HUES64 (cell line): Measurements from ENCODE around the gene COL13A1. TPM values are rescaled to one million over a fixed set of nuclear protein-coding genes. Genes with fewer than 3 reads are reported as not detected.

ENCODE experiments used
- H3K27ac ChIP-seq: 2 replicates; pipeline ENCODE4 v1.7.0; 2013; ENCODE audit warnings: low read depth, low read length, inconsistent platforms
- H3K27me3 ChIP-seq: 2 replicates; pipeline ENCODE4 v1.6.1; 2013; ENCODE audit warnings: mild to moderate bottlenecking, low read length; ENCODE audit not compliant: insufficient read depth
- H3K36me3 ChIP-seq: 2 replicates; pipeline ENCODE4 v1.6.1; 2013; ENCODE audit warnings: mild to moderate bottlenecking, low read length; ENCODE audit not compliant: insufficient read depth
- H3K4me1 ChIP-seq: 2 replicates; pipeline ENCODE4 v1.6.1; 2013; ENCODE audit warnings: mild to moderate bottlenecking, low read length, moderate library complexity; ENCODE audit not compliant: insufficient read depth
- H3K4me3 ChIP-seq: 2 replicates; pipeline ENCODE4 v1.5.1; 2013; ENCODE audit warnings: mild to moderate bottlenecking, low read length, moderate library complexity
- H3K9ac ChIP-seq: 2 replicates; pipeline ENCODE4 v1.6.1; 2013; ENCODE audit warnings: mild to moderate bottlenecking, low read depth, low read length
- H3K9me3 ChIP-seq: 2 replicates; pipeline ENCODE4 v1.6.1; 2013; ENCODE audit warnings: low read depth, low read length; ENCODE audit not compliant: insufficient read depth
- WGBS: fragments of 150-250, 120-280 bp; methylation state at CpG from one replicate; pipeline ENCODE4 v1.1.7; 2013; ENCODE audit warnings: missing lambda C conversion rate; 5-methylcytosine and 5-hydroxymethylcytosine counted together
- polyA plus RNA-seq, 2 experiments: library from polyadenylated mRNA; stranded (reverse); fragments of 50-300 nt; gene quantifications; one replicate each; pipeline ENCODE4 v1.2.3, GENCODE V29; 2013

COL13A1 gene
- polyA plus RNA-seq (2013, experiment 1 of 2): 4.1 TPM
- polyA plus RNA-seq (2013, experiment 2 of 2): 7.1 TPM

GRCh38 chr10:69801434-69802315, at the start of gene COL13A1:
Gene COL13A1 (plus strand): TSS chr10:69801906. CDS start chr10:69802424, 518 bp downstream.
- Histone ChIP-seq H3K9ac (peak within 1 kb of the TSS; percentile 19), H3K4me3 (peak within 1 kb of the TSS; percentile 59), H3K9me3 (no peaks in the 10 kb centered on the region), H3K4me1 (peaks cover 16% of the 10 kb centered on the region; the same call in 1 of the 2 replicates), H3K27ac (no peak within 1 kb of the TSS), H3K27me3 (peaks cover 31% of the 10 kb centered on the region), H3K36me3 (no peaks in the 10 kb centered on the region)
- under 1% methylated on average over 57 of the region's 58 CpGs for WGBS

GRCh38 chr10:69752479-69752878, 49.2 kb upstream of the COL13A1 start:
- H3K9me3 ChIP-seq: no peaks in the 10 kb centered on the region
- no peaks in the 10 kb centered on the region for H3K27me3 ChIP-seq
- WGBS: 71% methylated on average over 7 of the region's 7 CpGs
- no peak overlapping the region for H3K9ac ChIP-seq
- no peaks in the 10 kb centered on the region for H3K4me1 ChIP-seq
- H3K27ac ChIP-seq: no peak overlapping the region
- H3K36me3 ChIP-seq: no peaks in the 10 kb centered on the region
- H3K4me3 ChIP-seq: no peak overlapping the region

DNA sequence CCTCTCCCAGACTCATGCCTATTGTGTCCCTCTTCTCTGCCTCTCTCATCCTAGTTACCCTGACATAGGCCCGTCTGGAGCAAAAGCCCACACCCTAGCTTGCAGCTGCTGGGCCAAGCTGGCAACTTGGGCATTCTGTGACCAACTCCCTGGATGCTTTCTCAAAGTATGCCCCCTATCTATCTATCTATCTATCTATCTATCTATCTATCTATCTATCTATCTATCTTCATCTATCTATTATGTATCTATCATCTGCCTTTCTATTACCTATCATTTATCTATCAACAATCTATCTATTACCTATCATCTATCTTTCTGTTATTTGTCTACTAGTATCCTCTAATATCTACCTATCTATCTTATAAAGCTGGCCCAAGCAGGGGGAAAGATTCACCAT, 45.4 kb upstream of the COL13A1 start:
- Histone ChIP-seq H3K27me3 (no peaks in the 10 kb centered on the region), H3K36me3 (no peaks in the 10 kb centered on the region), H3K9ac (no peak overlapping the region), H3K4me1 (no peaks in the 10 kb centered on the region), H3K9me3 (no peaks in the 10 kb centered on the region), H3K27ac (no peak overlapping the region), H3K4me3 (no peak overlapping the region)
- WGBS: 94% methylated on average over 1 of the region's 1 CpG

- Histone ChIP-seq H3K4me3 (no peak overlapping the region), H3K4me1 (no peaks in the 10 kb centered on the region), H3K9ac (no peak overlapping the region), H3K36me3 (no peaks in the 10 kb centered on the region), H3K27me3 (no peaks in the 10 kb centered on the region), H3K27ac (no peak overlapping the region), H3K9me3 (no peaks in the 10 kb centered on the region)
- 89% methylated on average over 5 of the region's 5 CpGs for WGBS
Measured at GRCh38 chr10:69757206-69757552, 44.5 kb upstream of the COL13A1 start.

GRCh38 chr10:69757553-69758309, 44.0 kb upstream of the COL13A1 start:
- WGBS: 87% methylated on average over 10 of the region's 10 CpGs
- Histone ChIP-seq H3K9me3 (no peaks in the 10 kb centered on the region), H3K36me3 (no peaks in the 10 kb centered on the region), H3K27ac (no peak overlapping the region), H3K9ac (no peak overlapping the region), H3K27me3 (no peaks in the 10 kb centered on the region), H3K4me1 (no peaks in the 10 kb centered on the region), H3K4me3 (no peak overlapping the region)

- H3K4me1 ChIP-seq: no peaks in the 10 kb centered on the region
- no peak overlapping the region for H3K27ac ChIP-seq
- H3K4me3 ChIP-seq: no peak overlapping the region
- 88% methylated on average over 1 of the region's 1 CpG for WGBS
- H3K27me3 ChIP-seq: no peaks in the 10 kb centered on the region
- H3K36me3 ChIP-seq: no peaks in the 10 kb centered on the region
- H3K9me3 ChIP-seq: no peaks in the 10 kb centered on the region
- no peak overlapping the region for H3K9ac ChIP-seq
Measured at GRCh38 chr10:69758310-69758728, 43.4 kb upstream of the COL13A1 start.

- no peaks in the 10 kb centered on the region for H3K27me3 ChIP-seq
Measured at GRCh38 chr10:69759641-69760040, 42.1 kb upstream of the COL13A1 start.

GRCh38 chr10:69760072-69760471, 41.6 kb upstream of the COL13A1 start:
- no peaks in the 10 kb centered on the region for H3K27me3 ChIP-seq
- H3K4me3 ChIP-seq: no peak overlapping the region
- no peaks in the 10 kb centered on the region for H3K9me3 ChIP-seq
- no peaks in the 10 kb centered on the region for H3K36me3 ChIP-seq
- no peak overlapping the region for H3K9ac ChIP-seq
- H3K27ac ChIP-seq: no peak overlapping the region
- WGBS: 90% methylated on average over 5 of the region's 5 CpGs
- no peaks in the 10 kb centered on the region for H3K4me1 ChIP-seq

More at GRCh38 chr10:69759641-69760040, 42.1 kb upstream of the COL13A1 start:
- H3K27ac ChIP-seq: no peak overlapping the region
- H3K4me1 ChIP-seq: no peaks in the 10 kb centered on the region
- 93% methylated on average over 6 of the region's 6 CpGs for WGBS
- H3K4me3 ChIP-seq: no peak overlapping the region
- H3K9me3 ChIP-seq: no peaks in the 10 kb centered on the region
- H3K36me3 ChIP-seq: no peaks in the 10 kb centered on the region
- H3K9ac ChIP-seq: no peak overlapping the region

DNA sequence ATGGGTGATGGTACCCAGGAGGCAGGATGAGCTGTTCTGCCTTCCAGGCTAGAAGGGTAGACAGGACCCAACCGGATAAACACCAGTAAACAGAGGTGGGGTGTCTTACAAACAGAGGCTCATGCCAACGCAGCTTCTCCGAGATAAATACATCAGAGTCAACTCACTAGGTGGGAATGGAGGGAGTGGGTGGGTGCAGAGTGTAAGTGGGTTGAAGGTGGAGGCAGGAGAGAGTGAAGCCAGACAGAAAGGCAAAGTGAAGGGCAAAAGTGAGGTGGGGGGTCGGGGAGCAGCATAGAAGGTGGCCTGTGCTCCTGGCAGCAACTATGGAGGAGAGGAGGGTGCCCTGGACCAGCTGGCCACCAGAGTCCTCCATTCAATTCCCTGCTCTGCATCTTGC, 40.4 kb upstream of the COL13A1 start:
- no peaks in the 10 kb centered on the region for H3K4me1 ChIP-seq
- H3K9ac ChIP-seq: no peak overlapping the region
- H3K4me3 ChIP-seq: no peak overlapping the region
- no peaks in the 10 kb centered on the region for H3K36me3 ChIP-seq
- no peak overlapping the region for H3K27ac ChIP-seq
- H3K9me3 ChIP-seq: no peaks in the 10 kb centered on the region
- WGBS: 90% methylated on average over 4 of the region's 4 CpGs
- no peaks in the 10 kb centered on the region for H3K27me3 ChIP-seq

GRCh38 chr10:69766161-69766910, 35.4 kb upstream of the COL13A1 start:
- no peaks in the 10 kb centered on the region for H3K36me3 ChIP-seq
- no peak overlapping the region for H3K4me3 ChIP-seq
- 87% methylated on average over 10 of the region's 10 CpGs for WGBS
- H3K27me3 ChIP-seq: no peaks in the 10 kb centered on the region
- no peak overlapping the region for H3K27ac ChIP-seq
- peaks cover 14% of the 10 kb centered on the region for H3K4me1 ChIP-seq
- H3K9ac ChIP-seq: no peak overlapping the region
- no peaks in the 10 kb centered on the region for H3K9me3 ChIP-seq

GRCh38 chr10:69767793-69768192, 33.9 kb upstream of the COL13A1 start:
- no peaks in the 10 kb centered on the region for H3K27me3 ChIP-seq
- H3K4me1 ChIP-seq: peaks cover 14% of the 10 kb centered on the region
- H3K9ac ChIP-seq: no peak overlapping the region
- H3K4me3 ChIP-seq: no peak overlapping the region
- no peaks in the 10 kb centered on the region for H3K36me3 ChIP-seq
- H3K27ac ChIP-seq: no peak overlapping the region
- 90% methylated on average over 4 of the region's 4 CpGs for WGBS
- H3K9me3 ChIP-seq: no peaks in the 10 kb centered on the region
